Upper lobe of right lung (tissue), 1 donor: ENCODE measurements around the gene RGS3. TPM values are rescaled to one million over a fixed set of nuclear protein-coding genes. Genes with fewer than 3 reads are reported as not detected.
A peak's percentile ranks its signal among the peaks of the same experiment; 100 is the strongest.

ENCODE experiments used
- ATAC-seq: fragments of 200-7000 bp; cut with Tn5 transposase; one replicate; pipeline ENCODE4 v1.9.1; 2020; ENCODE audit warnings: mild to moderate bottlenecking, moderate library complexity
- DNase-seq: peaks from one replicate; pipeline ENCODE4 v3.0.0-alpha.2; 2020
- H3K27ac ChIP-seq: fragments of 200-600 bp; one replicate; pipeline ENCODE4 v1.8.0; 2022
- H3K27me3 ChIP-seq: fragments of 200-600 bp; one replicate; pipeline ENCODE4 v1.8.0; 2022; ENCODE audit warnings: mild to moderate bottlenecking
- H3K36me3 ChIP-seq: fragments of 200-600 bp; one replicate; pipeline ENCODE4 v1.8.0; 2022
- H3K4me1 ChIP-seq: fragments of 200-600 bp; one replicate; pipeline ENCODE4 v1.8.0; 2022
- H3K4me3 ChIP-seq: fragments of 200-600 bp; one replicate; pipeline ENCODE4 v1.8.0; 2022; ENCODE audit warnings: mild to moderate bottlenecking
- H3K9me3 ChIP-seq: fragments of 200-600 bp; one replicate; pipeline ENCODE4 v1.8.0; 2022
- CTCF ChIP-seq: fragments of 200-600 bp; IDR thresholded peaks from one replicate; pipeline ENCODE4 v1.8.0; 2022; ENCODE audit warnings: antibody characterized with exemption
- intact Hi-C: fragments of 100-400 bp; cut with DNase I; formaldehyde crosslinking; loops from one replicate; pipeline ENCODE4 v1.11.0; 2022
- total RNA-seq: library from RNA; stranded (reverse); fragmentation: NEBNext Ultra II Directional; extraction: Animal tissue kit (Norgen Biotek cat#: 25700); gene quantifications from one replicate; pipeline ENCODE4 v1.2.1, GENCODE V29; 2021
- donor health status: DM: no; HTN: yes; CAD: no; lungs with severe emphysema.

Gene RGS3
- total RNA-seq, 1 donor from 2014 or later, result 71.1 TPM

GRCh38 chr9:113479174-113479621 is 15.7 kb downstream of the RGS3 start:
- no peak for TF ChIP-seq CTCF
- H3K36me3 ChIP-seq, result no peaks in the 10 kb centered on the region
- H3K27me3 ChIP-seq, result no peaks in the 10 kb centered on the region
- H3K27ac ChIP-seq, result no peak overlapping the region
- no peaks in the 10 kb centered on the region for H3K9me3 ChIP-seq
- DNase-seq (no peak), ATAC-seq (no peak)
- peaks cover under 1% of the 10 kb centered on the region for H3K4me1 ChIP-seq
- no peak overlapping the region for H3K4me3 ChIP-seq
- intact Hi-C loops, result no loop called here

- H3K27ac ChIP-seq, result no peak overlapping the region
- intact Hi-C loops, result no loop called here
Measured at GRCh38 chr9:113480612-113481011, 17.1 kb downstream of the RGS3 start.

GRCh38 chr9:113481176-113481787 is 17.8 kb downstream of the RGS3 start:
- peak; percentile 11 for ATAC-seq
- DNase-seq, result peak; percentile 46
- intact Hi-C loops, result no loop called here
- no peak overlapping the region for H3K4me3 ChIP-seq
- TF ChIP-seq CTCF, result no peak
- H3K27ac ChIP-seq, result no peak overlapping the region
- H3K27me3 ChIP-seq, result no peaks in the 10 kb centered on the region
- H3K4me1 ChIP-seq, result peaks cover 9% of the 10 kb centered on the region
- no peaks in the 10 kb centered on the region for H3K9me3 ChIP-seq
- no peaks in the 10 kb centered on the region for H3K36me3 ChIP-seq

More at GRCh38 chr9:113480612-113481011, 17.1 kb downstream of the RGS3 start:
- Histone ChIP-seq H3K4me3 (no peak overlapping the region), H3K4me1 (peaks cover 9% of the 10 kb centered on the region), H3K9me3 (no peaks in the 10 kb centered on the region), H3K36me3 (no peaks in the 10 kb centered on the region), H3K27me3 (no peaks in the 10 kb centered on the region)
- DNase-seq (peak; percentile 18), ATAC-seq (no peak)
- TF ChIP-seq CTCF, result no peak

- H3K27ac ChIP-seq, result no peak overlapping the region
- H3K36me3 ChIP-seq, result no peaks in the 10 kb centered on the region
- no peaks in the 10 kb centered on the region for H3K27me3 ChIP-seq
- intact Hi-C loops, result no loop called here
- TF ChIP-seq CTCF, result no peak
- H3K4me1 ChIP-seq, result peaks cover 9% of the 10 kb centered on the region
- H3K4me3 ChIP-seq, result no peak overlapping the region
- ATAC-seq (no peak), DNase-seq (no peak)
- no peaks in the 10 kb centered on the region for H3K9me3 ChIP-seq
Measured at GRCh38 chr9:113482341-113482740, 18.8 kb downstream of the RGS3 start.

GRCh38 chr9:113482991-113483675 is 19.6 kb downstream of the RGS3 start:
- H3K27me3 ChIP-seq, result no peaks in the 10 kb centered on the region
- no peak overlapping the region for H3K27ac ChIP-seq
- DNase-seq, result peak; percentile 27
- no peaks in the 10 kb centered on the region for H3K36me3 ChIP-seq
- TF ChIP-seq CTCF, result no peak
- H3K4me1 ChIP-seq, result peaks cover 9% of the 10 kb centered on the region
- no peaks in the 10 kb centered on the region for H3K9me3 ChIP-seq
- H3K4me3 ChIP-seq, result no peak overlapping the region
- no peak for ATAC-seq
- intact Hi-C loops, result no loop called here
